Psoas muscle (tissue), 8 donors: ENCODE data around the gene DSTN. TPM values are rescaled to one million over a fixed set of nuclear protein-coding genes. Genes with fewer than 3 reads are reported as not detected.

Experiments
- ATAC-seq, 4 donors: fragments of 200-7000 bp; cut with Tn5 transposase; one replicate each; pipeline ENCODE4 v1.9.1; 2020; ENCODE audit warnings: moderate library complexity in 3 of 4, mild to moderate bottlenecking in 2 of 4
- DNase-seq, 2 donors: peaks; one replicate each; pipeline ENCODE4 v3.0.0-alpha.2; 2020
- H3K27ac ChIP-seq: fragments of 200-600 bp; one replicate; pipeline ENCODE4 v1.8.0; 2022
- H3K27me3 ChIP-seq, 3 donors: fragments of 200-600 bp in 1 of 3; one replicate each; pipeline versions ENCODE4 v1.6.1 to v1.8.0; 2013 to 2022; ENCODE audit warnings: low read length in 2 of 3, mild to moderate bottlenecking in 2 of 3, moderate library complexity in 1 of 3; ENCODE audit not compliant: insufficient read depth in 3 of 3
- H3K36me3 ChIP-seq, 2 donors: fragments of 200-600 bp in 1 of 2; one replicate each; pipeline versions ENCODE4 v1.6.1 to v1.8.0; 2013 to 2022; ENCODE audit warnings: low read depth in 1 of 2, mild to moderate bottlenecking in 1 of 2, moderate library complexity in 1 of 2; ENCODE audit not compliant: insufficient read depth in 1 of 2
- H3K4me1 ChIP-seq: fragments of 200-600 bp; one replicate; pipeline ENCODE4 v1.8.0; 2022
- H3K4me3 ChIP-seq: fragments of 200-600 bp; one replicate; pipeline ENCODE4 v1.8.0; 2022; ENCODE audit warnings: mild to moderate bottlenecking
- H3K9me3 ChIP-seq: fragments of 200-600 bp; one replicate; pipeline ENCODE4 v1.8.0; 2022
- WGBS, 3 donors: extraction: QIAGEN DNeasy Blood & Tissue Kit; methylation state at CpG; one replicate each; pipeline versions ENCODE4 v1.1.6 to v1.1.7; 2013; 5-methylcytosine and 5-hydroxymethylcytosine counted together
- intact Hi-C, 2 donors: fragments of 100-400 bp; cut with DNase I; formaldehyde crosslinking; loops; one replicate each; pipeline versions ENCODE4 v1.11.0 to v1.14.2; 2022
- polyA plus RNA-seq, 3 donors: library from polyadenylated mRNA; stranded (reverse); fragments of 200-250 nt; gene quantifications; one replicate each; pipeline ENCODE4 v1.2.3, GENCODE V29; 2013
- total RNA-seq, 4 donors: library from RNA; stranded (reverse); fragmentation: NEBNext Ultra II Directional in 2 of 4; extraction: Animal tissue kit (Norgen Biotek cat#: 25700) in 2 of 4; gene quantifications; one replicate each; pipeline versions ENCODE4 v1.2.1 to v1.2.4, GENCODE V29; 2021 to 2023
- TF ChIP-seq, protein P1 (sequence below): fragments of 200-600 bp; IDR thresholded peaks from one replicate; pipeline ENCODE4 v1.8.0; 2022; ENCODE audit warnings: antibody characterized with exemption
- donor health status: healthy with polysubstance abuse.
- donor health status: DM: no; HTN: no; CAD: no; lungs with moderate emphysema.
- donor health status: Bipolar disorder and iron deficiency.
- donor health status: healthy.
- donor health status: DM: yes; HTN: yes; CAD: no.
- donor health status: DM: no; HTN: no; CAD: no.
- donor health status: DM: no; HTN: no; CAD: no.
- donor health status: DM: yes; HTN: yes; CAD: no.

Gene DSTN
- total and polyA plus RNA-seq, 7 donors: 45.6 to 202 (median 82.3) TPM

GRCh38 chr20:17536944-17537444 lies 32.9 kb upstream of the DSTN start:
- DNase-seq (peak; percentile 57 to 63), ATAC-seq (peak; percentile 95 to 99 (median 98))
- no peaks in the 10 kb centered on the region for H3K27me3 ChIP-seq
- no peaks in the 10 kb centered on the region for H3K4me1 ChIP-seq
- TF ChIP-seq, protein P1, sequence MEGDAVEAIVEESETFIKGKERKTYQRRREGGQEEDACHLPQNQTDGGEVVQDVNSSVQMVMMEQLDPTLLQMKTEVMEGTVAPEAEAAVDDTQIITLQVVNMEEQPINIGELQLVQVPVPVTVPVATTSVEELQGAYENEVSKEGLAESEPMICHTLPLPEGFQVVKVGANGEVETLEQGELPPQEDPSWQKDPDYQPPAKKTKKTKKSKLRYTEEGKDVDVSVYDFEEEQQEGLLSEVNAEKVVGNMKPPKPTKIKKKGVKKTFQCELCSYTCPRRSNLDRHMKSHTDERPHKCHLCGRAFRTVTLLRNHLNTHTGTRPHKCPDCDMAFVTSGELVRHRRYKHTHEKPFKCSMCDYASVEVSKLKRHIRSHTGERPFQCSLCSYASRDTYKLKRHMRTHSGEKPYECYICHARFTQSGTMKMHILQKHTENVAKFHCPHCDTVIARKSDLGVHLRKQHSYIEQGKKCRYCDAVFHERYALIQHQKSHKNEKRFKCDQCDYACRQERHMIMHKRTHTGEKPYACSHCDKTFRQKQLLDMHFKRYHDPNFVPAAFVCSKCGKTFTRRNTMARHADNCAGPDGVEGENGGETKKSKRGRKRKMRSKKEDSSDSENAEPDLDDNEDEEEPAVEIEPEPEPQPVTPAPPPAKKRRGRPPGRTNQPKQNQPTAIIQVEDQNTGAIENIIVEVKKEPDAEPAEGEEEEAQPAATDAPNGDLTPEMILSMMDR: peak; percentile 92
- H3K9me3 ChIP-seq: no peaks in the 10 kb centered on the region
- H3K27ac ChIP-seq: no peak overlapping the region
- H3K36me3 ChIP-seq: no peaks in the 10 kb centered on the region
- H3K4me3 ChIP-seq: no peak overlapping the region
- WGBS, 3 donors: 29 to 40% (median 31%) methylated on average over 6 of the region's 6 CpGs
- intact Hi-C loops: loop anchor here (1.0 to 10.0 kb wide), 6 partner anchors 32 to 458 kb away; partner anchors contain the start of gene DSTN (in 1 of the 2)

DNA sequence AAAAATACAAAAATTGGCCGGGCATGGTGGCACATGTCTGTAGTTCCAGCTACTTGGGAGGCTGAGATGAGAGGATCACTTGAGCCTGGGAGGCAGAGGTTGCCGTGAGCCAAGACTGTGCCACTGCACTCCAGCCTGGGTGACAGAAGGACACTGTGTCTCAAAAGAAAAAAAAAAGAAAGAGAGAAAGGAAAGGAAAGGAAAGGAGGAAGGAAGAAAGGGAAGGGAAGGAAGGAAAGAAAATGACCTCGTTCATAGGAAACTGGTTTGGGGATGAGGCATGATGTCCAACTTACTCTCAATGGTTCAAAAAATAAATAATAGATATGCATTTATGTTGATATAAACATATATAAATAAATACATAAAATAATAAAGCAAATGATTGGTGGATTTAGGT lies 31.9 kb upstream of the DSTN start:
- 84 to 90% (median 84%) methylated on average over 3 of the region's 3 CpGs for WGBS, 3 donors
- Histone ChIP-seq H3K9me3 (no peaks in the 10 kb centered on the region), H3K36me3 (no peaks in the 10 kb centered on the region), H3K27ac (no peak overlapping the region), H3K27me3 (peaks cover 0 to under 1% (median 0%) of the 10 kb centered on the region in 3 donors), H3K4me3 (no peak overlapping the region), H3K4me1 (no peaks in the 10 kb centered on the region)
- ATAC-seq (no peak), DNase-seq (no peak)
- intact Hi-C loops: loop anchor here (1.0 to 10.0 kb wide), 6 partner anchors 33 to 457 kb away; partner anchors contain the start of gene DSTN (in 1 of the 2)
- TF ChIP-seq, protein P1: no peak

DNA sequence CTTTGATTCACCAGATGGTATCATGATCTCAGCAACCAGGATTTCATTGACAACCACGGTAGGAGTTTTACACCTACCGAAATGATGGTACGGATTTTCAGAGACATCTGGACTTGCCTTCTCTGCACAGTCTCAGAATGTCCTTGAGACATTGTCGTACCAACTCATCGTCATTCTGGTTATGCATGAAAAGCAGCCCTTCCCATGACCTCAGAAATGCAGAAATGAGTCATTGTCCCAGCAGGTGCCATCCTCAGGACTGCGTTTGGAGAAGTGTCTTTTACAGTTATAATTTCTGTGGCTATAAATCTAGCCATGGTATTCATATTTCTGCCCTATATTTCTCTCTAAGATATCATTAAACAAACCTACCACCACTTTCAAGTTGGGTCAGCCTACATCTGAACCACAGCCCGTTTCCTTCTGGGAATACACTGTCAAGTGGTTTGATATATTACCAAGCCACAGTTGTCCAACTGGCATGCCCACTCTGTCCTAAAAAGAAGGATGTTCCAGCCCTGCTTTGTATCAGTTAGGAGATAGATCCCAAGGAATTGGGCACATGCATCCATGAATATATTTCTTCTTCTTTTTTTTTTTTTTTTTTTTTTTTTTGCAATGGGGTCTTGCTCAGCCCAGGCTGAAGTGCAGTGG lies 31.2 kb upstream of the DSTN start:
- DNase-seq (no peak), ATAC-seq (peak in 1 of 4 donors; percentile 48)
- WGBS, 3 donors: 40 to 51% (median 41%) methylated on average over 7 of the region's 7 CpGs
- H3K27ac ChIP-seq: no peak overlapping the region
- H3K4me1 ChIP-seq: no peaks in the 10 kb centered on the region
- no peaks in the 10 kb centered on the region for H3K36me3 ChIP-seq
- H3K9me3 ChIP-seq: no peaks in the 10 kb centered on the region
- H3K27me3 ChIP-seq: peaks cover 0 to 3% (median 0%) of the 10 kb centered on the region in 3 donors
- TF ChIP-seq, protein P1: no peak
- intact Hi-C loops: loop anchor here (5.0 to 10.0 kb wide), 3 partner anchors 34 to 456 kb away; partner anchors contain the start of gene DSTN (in 1 of the 2)
- no peak overlapping the region for H3K4me3 ChIP-seq

DNA sequence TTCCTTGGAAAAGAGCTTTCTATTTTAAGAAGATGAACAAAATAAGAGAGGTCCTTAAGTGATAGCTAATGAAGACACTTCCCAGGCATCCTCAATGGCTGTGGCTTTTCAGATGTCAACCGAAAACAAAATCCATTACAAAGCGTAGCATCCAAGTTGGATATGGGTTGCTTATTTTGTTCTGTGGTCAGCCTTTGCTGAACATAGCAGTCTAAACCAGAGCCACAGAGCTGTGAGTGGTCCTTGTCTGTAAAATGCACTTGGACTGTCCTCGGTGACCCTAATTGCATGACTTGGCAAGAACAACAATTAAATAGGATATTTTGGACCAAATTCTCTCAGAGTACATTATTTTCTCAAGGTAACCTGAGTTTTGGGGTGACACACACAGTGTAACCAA lies 28.3 kb upstream of the DSTN start:
- H3K27ac ChIP-seq: no peak overlapping the region
- peaks cover 0 to 3% (median 0%) of the 10 kb centered on the region in 3 donors for H3K27me3 ChIP-seq
- DNase-seq: no peak
- no peaks in the 10 kb centered on the region for H3K9me3 ChIP-seq
- intact Hi-C loops: loop anchor here in 1 of 2 donors (10.0 kb wide), 1 partner anchor 57 kb away; no protein-coding TSS in a partner anchor
- WGBS, 3 donors: 64 to 82% (median 72%) methylated on average over 3 of the region's 3 CpGs
- ATAC-seq: no peak
- no peaks in the 10 kb centered on the region for H3K36me3 ChIP-seq
- no peak overlapping the region for H3K4me3 ChIP-seq
- H3K4me1 ChIP-seq: no peaks in the 10 kb centered on the region
- TF ChIP-seq, protein P1: no peak
